ENCODE data around the gene RAB27B.

DNA sequence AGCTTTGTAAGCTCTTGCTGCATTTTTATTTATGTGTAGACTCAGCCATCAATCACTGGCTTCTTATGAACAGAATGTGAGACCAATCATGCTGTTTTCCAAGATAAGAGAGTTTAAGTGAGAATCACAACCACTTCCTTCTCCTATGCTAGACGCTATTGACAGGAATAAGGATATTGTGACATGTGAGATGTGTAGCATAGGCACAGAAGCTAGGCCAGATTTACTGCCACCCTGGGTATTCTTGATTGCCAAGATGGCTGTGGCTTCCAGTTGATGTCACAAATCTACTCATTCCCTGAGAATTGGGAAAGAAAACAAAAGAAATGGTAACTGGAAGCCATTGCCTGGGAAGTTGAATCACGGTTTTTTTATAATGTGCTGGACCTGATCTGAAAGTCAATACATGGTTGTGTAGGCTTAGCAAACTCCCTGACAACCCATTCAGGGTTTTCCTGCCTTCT is 49.9 kb downstream of the RAB27B start:
- TF ChIP-seq, protein P1, sequence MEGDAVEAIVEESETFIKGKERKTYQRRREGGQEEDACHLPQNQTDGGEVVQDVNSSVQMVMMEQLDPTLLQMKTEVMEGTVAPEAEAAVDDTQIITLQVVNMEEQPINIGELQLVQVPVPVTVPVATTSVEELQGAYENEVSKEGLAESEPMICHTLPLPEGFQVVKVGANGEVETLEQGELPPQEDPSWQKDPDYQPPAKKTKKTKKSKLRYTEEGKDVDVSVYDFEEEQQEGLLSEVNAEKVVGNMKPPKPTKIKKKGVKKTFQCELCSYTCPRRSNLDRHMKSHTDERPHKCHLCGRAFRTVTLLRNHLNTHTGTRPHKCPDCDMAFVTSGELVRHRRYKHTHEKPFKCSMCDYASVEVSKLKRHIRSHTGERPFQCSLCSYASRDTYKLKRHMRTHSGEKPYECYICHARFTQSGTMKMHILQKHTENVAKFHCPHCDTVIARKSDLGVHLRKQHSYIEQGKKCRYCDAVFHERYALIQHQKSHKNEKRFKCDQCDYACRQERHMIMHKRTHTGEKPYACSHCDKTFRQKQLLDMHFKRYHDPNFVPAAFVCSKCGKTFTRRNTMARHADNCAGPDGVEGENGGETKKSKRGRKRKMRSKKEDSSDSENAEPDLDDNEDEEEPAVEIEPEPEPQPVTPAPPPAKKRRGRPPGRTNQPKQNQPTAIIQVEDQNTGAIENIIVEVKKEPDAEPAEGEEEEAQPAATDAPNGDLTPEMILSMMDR (conservative IDR thresholded peaks at IDR 0.05; ENCODE audit: low read depth, low read length): no peak
- TF ChIP-seq EZH2phosphoT487 (IDR thresholded peaks at IDR 0.05; ENCODE audit: borderline replicate concordance, low read length): no peak
